Astrocyte (in vitro differentiated cells and primary cell): Measurements from ENCODE around the gene PTPRE.

Experiments
- CTCF ChIP-seq: IDR thresholded peaks from 2 replicates; pipeline ENCODE4 v1.5.1; 2011; ENCODE audit warnings: low read depth, mild to moderate bottlenecking, inconsistent platforms, low read length, moderate library complexity; ENCODE audit not compliant: insufficient read depth
- EZH2 ChIP-seq: IDR thresholded peaks from 2 replicates; pipeline ENCODE4 v1.6.1; 2012; ENCODE audit warnings: mild to moderate bottlenecking, low read length, inconsistent platforms; ENCODE audit not compliant: insufficient read depth

DNA sequence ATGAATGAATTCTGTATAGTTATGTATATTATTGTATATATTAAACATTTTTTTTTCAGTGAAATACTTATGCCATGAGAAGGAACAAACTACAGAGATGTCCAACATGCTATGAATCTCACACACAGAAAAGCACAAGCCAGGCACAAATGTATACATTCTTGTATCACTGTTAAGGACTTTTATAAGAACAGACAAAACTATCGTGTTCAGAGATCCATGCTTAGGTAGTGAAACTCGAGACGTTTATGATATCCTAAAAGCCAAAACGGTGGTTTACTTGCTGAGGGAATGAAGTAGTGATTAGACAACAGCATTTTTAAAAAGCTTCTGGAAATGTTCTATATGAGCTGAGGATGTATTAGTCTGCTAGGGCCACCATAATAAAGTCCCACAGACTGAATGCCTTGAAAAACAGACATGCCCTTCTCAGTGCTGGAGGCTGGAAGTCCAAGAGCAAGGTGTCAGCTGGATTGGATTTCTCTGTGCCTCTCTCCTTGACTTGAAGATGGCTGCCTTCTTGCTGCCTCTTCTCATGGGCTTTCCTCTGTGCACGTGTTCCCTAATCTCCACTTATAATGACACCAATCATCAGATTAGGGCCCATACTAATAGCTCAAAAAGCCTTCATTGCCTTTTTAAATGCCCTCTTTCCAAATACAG, 215.0 kb downstream of the PTPRE start:
- no peak for TF ChIP-seq CTCF
- no peak for TF ChIP-seq EZH2
